K562 (cell line): ENCODE results near the gene PATJ. TPM values are rescaled to one million over a fixed set of nuclear protein-coding genes. Genes with fewer than 3 reads are reported as not detected.

Source experiments
- ATAC-seq: fragments of 200-7000 bp; cut with Tn5 transposase; 3 replicates; pipeline ENCODE4 v1.9.1; 2020; ENCODE audit warnings: moderate library complexity
- BruUV-seq: library from RNA; stranded (reverse); fragments of 400-500 nt; replicated peaks from 2 replicates; lab custom pipeline; 2021; lab: Mats Ljungman, UMichigan
- CTCF ChIA-PET: fragments of 300-600 bp; formaldehyde crosslinking; extraction: SDS; loops from one replicate; lab custom pipeline; 2021; ENCODE audit warnings: low intra/inter-chr PET ratio; lab: Yijun Ruan, JAX
- POLR2A ChIA-PET: fragments of 300-600, 350-650 bp; sonication (Branson Sonifier 250); formaldehyde crosslinking; extraction: SDS; loops from one replicate; lab custom pipeline; 2021; ENCODE audit warnings: antibody characterized with exemption, inconsistent platforms; lab: Yijun Ruan, JAX
- DNase-seq, 4 experiments: peaks; one replicate each; pipeline versions ENCODE4 v3.0.0 to v3.0.0-alpha.2; 2011 to 2018; ENCODE audit warnings: low spot score in 3 of 4, mixed read lengths in 3 of 4; ENCODE audit errors: extremely low read depth in 1 of 4
- FAIRE-seq: peaks from 2 replicates; lab custom pipeline; 2011; peaks lifted over from hg19 to GRCh38; lab: Jason Lieb, UNC
- H2AFZ ChIP-seq: 2 replicates; pipeline ENCODE4 v1.6.0; 2011; ENCODE audit warnings: low read depth, low read length, control low read depth, inconsistent platforms
- H3K27ac ChIP-seq: fragments of 200-600 bp; 3 replicates; pipeline ENCODE4 v1.8.0; 2011; ENCODE audit warnings: low read depth, mild to moderate bottlenecking, control low read depth, inconsistent platforms, low read length, moderate library complexity, mixed read lengths; ENCODE audit errors: extremely low read depth
- H3K27me3 ChIP-seq, 2 experiments: fragments of 300-600 bp in 1 of 2; 2 replicates in 1 of 2; 3 replicates in 1 of 2; pipeline versions ENCODE4 v1.6.0 to v1.8.0; 2011; ENCODE audit warnings: inconsistent platforms in 2 of 2, low read length in 2 of 2, mild to moderate bottlenecking in 1 of 2, mixed read lengths in 1 of 2, moderate library complexity in 1 of 2; ENCODE audit not compliant: control insufficient read depth in 2 of 2, insufficient read depth in 2 of 2
- H3K36me3 ChIP-seq: fragments of 300-600 bp; 3 replicates; pipeline ENCODE4 v1.8.0; 2011; ENCODE audit warnings: mild to moderate bottlenecking, low read length, inconsistent platforms; ENCODE audit not compliant: control insufficient read depth, insufficient read depth
- H3K4me1 ChIP-seq, 2 experiments: fragments of 200-600 bp in 1 of 2; replicated peaks in 1 of 2; 2 replicates in 1 of 2; 3 replicates in 1 of 2; pipeline versions ENCODE4 v1.5.1 to v1.8.0; 2011; ENCODE audit warnings: inconsistent platforms in 2 of 2, low read length in 2 of 2, mild to moderate bottlenecking in 1 of 2, mixed read lengths in 1 of 2, moderate library complexity in 1 of 2; ENCODE audit not compliant: control insufficient read depth in 2 of 2, insufficient read depth in 2 of 2
- H3K4me2 ChIP-seq: 2 replicates; pipeline ENCODE4 v1.6.1; 2011; ENCODE audit warnings: low read length, control low read depth, inconsistent platforms, mixed read lengths; ENCODE audit not compliant: insufficient read depth
- H3K4me3 ChIP-seq: fragments of 200-600 bp; sonication (generic), shearing (Covaris generic); 2 replicates; pipeline ENCODE4 v1.5.1; 2016; ENCODE audit warnings: control low read depth, inconsistent platforms
- H3K79me2 ChIP-seq: fragments of 200-600 bp; 3 replicates; pipeline ENCODE4 v1.8.0; 2011; ENCODE audit warnings: low read length, inconsistent platforms; ENCODE audit not compliant: control insufficient read depth, insufficient read depth
- H3K9ac ChIP-seq, 2 experiments: 2 replicates each; pipeline versions ENCODE4 v1.6.0 to v1.6.1; 2011; ENCODE audit warnings: low read depth in 2 of 2, low read length in 2 of 2, control low read depth in 1 of 2, inconsistent platforms in 1 of 2, mild to moderate bottlenecking in 1 of 2, mixed read lengths in 1 of 2; ENCODE audit not compliant: insufficient read depth in 1 of 2
- H3K9me1 ChIP-seq: one replicate; pipeline ENCODE4 v1.6.0; 2011; ENCODE audit warnings: inconsistent platforms, mild to moderate bottlenecking, low read length, moderate library complexity; ENCODE audit not compliant: control insufficient read depth, insufficient read depth
- H3K9me3 ChIP-seq: replicated peaks from 2 replicates; pipeline ENCODE4 v1.5.1; 2011; ENCODE audit warnings: low read depth, low read length, inconsistent platforms; ENCODE audit not compliant: control insufficient read depth, insufficient read depth
- H4K20me1 ChIP-seq: replicated peaks from 2 replicates; pipeline ENCODE4 v1.6.1; 2011; ENCODE audit warnings: low read length, inconsistent platforms, mixed read lengths; ENCODE audit not compliant: control insufficient read depth, insufficient read depth
- CEBPB ChIP-seq: fragments of 450-650 bp; IDR thresholded peaks from 2 replicates; pipeline ENCODE4 v1.6.1; 2016; ENCODE audit warnings: missing genetic modification characterization, missing compliant biosample characterization
- CREB3L1 ChIP-seq: fragments of 450-650 bp; IDR thresholded peaks from 2 replicates; pipeline ENCODE4 v1.6.1; 2014; ENCODE audit warnings: low read depth, mild to moderate bottlenecking, moderate library complexity, borderline replicate concordance
- GMEB1 ChIP-seq: fragments of 250-450 bp; sonication (Bioruptor Pico); IDR thresholded peaks from 2 replicates; pipeline ENCODE4 v1.4.0; 2020; ENCODE audit warnings: mild to moderate bottlenecking
- HMGXB4 ChIP-seq: sonication (generic); formaldehyde crosslinking; IDR thresholded peaks from 2 replicates; pipeline ENCODE4 v1.8.1; 2023; ENCODE audit warnings: mild to moderate bottlenecking, missing genetic modification reagents
- KHSRP ChIP-seq: fragments of 450-650 bp; IDR thresholded peaks from 2 replicates; pipeline ENCODE4 v1.6.1; 2017
- MCM2 ChIP-seq: fragments of 450-650 bp; IDR thresholded peaks from 2 replicates; pipeline ENCODE4 v1.6.1; 2017; ENCODE audit warnings: low read depth, mild to moderate bottlenecking
- MTA3 ChIP-seq: fragments of 450-650 bp; formaldehyde crosslinking; IDR thresholded peaks from 2 replicates; pipeline ENCODE4 v1.6.1; 2017; ENCODE audit warnings: mild to moderate bottlenecking, borderline replicate concordance
- NFE2 ChIP-seq: IDR thresholded peaks from 2 replicates; pipeline ENCODE4 v1.6.1; 2014; ENCODE audit warnings: antibody characterized with exemption, low read depth
- TCF7L2 ChIP-seq: fragments of 150-350 bp; IDR thresholded peaks from 2 replicates; pipeline ENCODE4 v1.6.1; 2016; ENCODE audit warnings: low read depth, mild to moderate bottlenecking, low read length, moderate library complexity
- ZNF175 ChIP-seq: fragments of 200-800 bp; sonication (Bioruptor generic); IDR thresholded peaks from 2 replicates; pipeline ENCODE4 v1.6.1; 2016; ENCODE audit warnings: low read depth, mild to moderate bottlenecking, missing genetic modification characterization, missing compliant biosample characterization
- ZNF224 ChIP-seq: sonication (generic); formaldehyde crosslinking; IDR thresholded peaks from 2 replicates; pipeline ENCODE4 v1.8.0; 2022; ENCODE audit warnings: mild to moderate bottlenecking, missing genetic modification reagents
- ZNF408 ChIP-seq: fragments of 250-450 bp; sonication (Bioruptor Pico); IDR thresholded peaks from 2 replicates; pipeline ENCODE4 v1.4.0; 2020; ENCODE audit warnings: low read depth, mild to moderate bottlenecking, moderate library complexity
- ZNF431 ChIP-seq: sonication (generic); formaldehyde crosslinking; IDR thresholded peaks from 2 replicates; pipeline ENCODE4 v1.8.0; 2022; ENCODE audit warnings: mild to moderate bottlenecking, missing genetic modification reagents
- ZSCAN32 ChIP-seq: fragments of 450-650 bp; formaldehyde crosslinking; IDR thresholded peaks from 2 replicates; pipeline ENCODE4 v1.4.0; 2020; ENCODE audit warnings: mild to moderate bottlenecking, moderate library complexity
- WGBS: fragments of 100-300 bp; shearing (Covaris generic); methylation state at CpG from one replicate; pipeline ENCODE4 v1.1.6; 2016; ENCODE audit warnings: low coverage, mixed read lengths; ENCODE audit not compliant: insufficient coverage; ENCODE audit errors: missing lambda C conversion rate; 5-methylcytosine and 5-hydroxymethylcytosine counted together
- in situ Hi-C: fragments of 300-500 bp; cut with MboI; formaldehyde crosslinking; loops from 4 replicates; pipeline ENCODE4 v1.15.0; 2018; ENCODE audit warnings: inconsistent platforms, mixed read lengths
- intact Hi-C: fragments of 100-400 bp; cut with micrococcal nuclease; formaldehyde crosslinking; loops from 2 replicates; pipeline ENCODE4 v1.14.2; 2022
- polyA plus RNA-seq, 8 experiments: library from polyadenylated mRNA; depleted of rRNA in 4 of 8; stranded (reverse) in 5 of 8; unstranded in 3 of 8; fragments of >200 nt; fragmentation: Nextera tagmentation in 2 of 8; fragmentation: Illumina TruSeq in 1 of 8; extraction: Ambion mirVana in 2 of 8; extraction: Trizol in 1 of 8; gene quantifications; 2 replicates each; pipeline versions ENCODE4 v1.2.1 to v1.2.3, GENCODE V29; 2011 to 2014; ENCODE audit warnings: inconsistent platforms in 1 of 8, missing spikeins in 1 of 8
- total RNA-seq, 7 experiments: library from RNA; depleted of rRNA in 6 of 7; stranded (reverse); fragments of >200 nt in 6 of 7; fragmentation: Illumina TruSeq in 2 of 7; extraction: Trizol in 2 of 7; gene quantifications; 2 replicates each; pipeline versions ENCODE4 v1.2.1 to v1.2.3, GENCODE V29; 2011 to 2021; ENCODE audit warnings: low replicate concordance in 1 of 7
- TF ChIP-seq, protein P1 (sequence below): IDR thresholded peaks from 2 replicates; pipeline ENCODE4 v1.6.1; 2011; ENCODE audit warnings: borderline replicate concordance, low read depth, mild to moderate bottlenecking, moderate library complexity, low read length; ENCODE audit not compliant: insufficient read depth, poor library complexity, severe bottlenecking

Gene PATJ
- total and polyA plus RNA-seq, 9 of the 15 experiments (the other 6 are each of a cell fraction or from before 2014, with no cell fraction given), result 0.22 TPM; not detected in 8

DNA sequence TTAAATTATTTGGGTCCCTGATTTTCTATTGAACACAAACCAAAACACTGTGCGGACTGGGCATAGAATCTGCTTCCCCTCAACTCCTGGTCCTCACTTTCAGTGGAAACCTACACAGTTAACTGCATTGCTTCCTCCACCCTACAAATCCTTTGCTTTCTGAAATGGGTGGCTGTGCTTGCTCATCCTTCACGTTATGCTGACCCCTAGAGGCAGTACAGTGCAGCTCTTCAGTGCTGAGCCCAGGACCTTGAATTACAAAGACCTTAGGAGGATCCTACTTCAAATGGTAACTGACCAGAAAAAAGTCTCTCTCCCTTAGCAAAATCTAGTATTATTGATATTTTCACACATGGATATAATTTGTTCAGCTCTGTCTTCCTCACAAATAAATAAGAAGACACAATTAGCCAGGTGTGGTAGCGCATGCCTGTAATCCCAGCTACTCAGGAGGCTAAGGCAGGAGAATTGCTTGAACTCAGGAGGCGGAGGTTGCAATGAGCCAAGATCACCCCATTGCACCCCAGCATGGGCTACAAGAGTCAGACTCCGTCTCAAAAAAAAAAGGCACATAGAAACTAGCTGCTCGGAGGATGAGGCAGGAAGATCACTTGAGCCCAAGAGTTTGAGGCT is 388.9 kb downstream of the PATJ start:
- peak; percentile 92 for FAIRE-seq
- H3K4me1 ChIP-seq, result no peaks in the 10 kb centered on the region
- H3K27me3 ChIP-seq, result peaks cover 4 to 5% of the 10 kb centered on the region in 2 experiments; a peak in 2 of 5 replicates
- H3K9ac ChIP-seq, result no peak overlapping the region
- POLR2A ChIA-PET, result interaction anchor here (0.6 to 1.0 kb wide), 5 partner anchors 13 to 676 kb away, joined by 3 to 5 read pairs (median 3); no protein-coding TSS in a partner anchor
- 5% methylated on average over 6 of the region's 6 CpGs for WGBS
- DNase-seq, result peak; percentile 56 to 66 (median 60)
- no peak overlapping the region for H3K4me3 ChIP-seq
- no peaks in the 10 kb centered on the region for H4K20me1 ChIP-seq
- no peaks in the 10 kb centered on the region for H3K79me2 ChIP-seq
- intact Hi-C loops (loop anchor here (2.0 kb wide), 1 partner anchor 48 kb away; no protein-coding TSS in a partner anchor), in situ Hi-C loops (no loop called here)
- no peaks in the 10 kb centered on the region for H3K9me3 ChIP-seq
- peak; percentile 98 for ATAC-seq
- H3K27ac ChIP-seq, result no peak overlapping the region
- no peaks in the 10 kb centered on the region for H3K36me3 ChIP-seq
- no TSS peak for BruUV-seq
- no peaks in the 10 kb centered on the region for H3K9me1 ChIP-seq
- CTCF ChIA-PET, result interaction anchor here (0.6 to 1.5 kb wide), 2 partner anchors 49 to 475 kb away, joined by 3 read pairs; no protein-coding TSS in a partner anchor
- H2AFZ ChIP-seq, result no peak overlapping the region
- no peak overlapping the region for H3K4me2 ChIP-seq
- TF ChIP-seq ZNF224 (no peak), HMGXB4 (CRISPR knock-in tag) (no peak), MTA3 (no peak), CEBPB (tag) (no peak), ZSCAN32 (no peak), ZNF408 (CRISPR knock-in tag) (no peak), TCF7L2 (no peak), MCM2 (no peak), NFE2 (peak; percentile 31; the same call in 1 of the 2 replicates), GMEB1 (CRISPR knock-in tag) (no peak), KHSRP (no peak), ZNF175 (no peak), ZNF431 (no peak), CREB3L1 (no peak)
- TF ChIP-seq, protein P1, sequence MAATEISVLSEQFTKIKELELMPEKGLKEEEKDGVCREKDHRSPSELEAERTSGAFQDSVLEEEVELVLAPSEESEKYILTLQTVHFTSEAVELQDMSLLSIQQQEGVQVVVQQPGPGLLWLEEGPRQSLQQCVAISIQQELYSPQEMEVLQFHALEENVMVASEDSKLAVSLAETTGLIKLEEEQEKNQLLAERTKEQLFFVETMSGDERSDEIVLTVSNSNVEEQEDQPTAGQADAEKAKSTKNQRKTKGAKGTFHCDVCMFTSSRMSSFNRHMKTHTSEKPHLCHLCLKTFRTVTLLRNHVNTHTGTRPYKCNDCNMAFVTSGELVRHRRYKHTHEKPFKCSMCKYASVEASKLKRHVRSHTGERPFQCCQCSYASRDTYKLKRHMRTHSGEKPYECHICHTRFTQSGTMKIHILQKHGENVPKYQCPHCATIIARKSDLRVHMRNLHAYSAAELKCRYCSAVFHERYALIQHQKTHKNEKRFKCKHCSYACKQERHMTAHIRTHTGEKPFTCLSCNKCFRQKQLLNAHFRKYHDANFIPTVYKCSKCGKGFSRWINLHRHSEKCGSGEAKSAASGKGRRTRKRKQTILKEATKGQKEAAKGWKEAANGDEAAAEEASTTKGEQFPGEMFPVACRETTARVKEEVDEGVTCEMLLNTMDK, result peak; percentile 10
